Skin epidermis (tissue), 12 donors: ENCODE data around the gene PKN3.
A peak's percentile ranks its signal among the peaks of the same experiment; 100 is the strongest.

Source experiments
- H3K27ac ChIP-seq, 21 experiments: fragments of 200-600 bp; sonication (generic) in 11 of 21; one replicate each; pipeline ENCODE4 v1.5.0; 2020; ENCODE audit warnings: mild to moderate bottlenecking in 3 of 21, inconsistent platforms in 2 of 21, moderate library complexity in 2 of 21
- H3K4me3 ChIP-seq, 7 experiments: fragments of 200-600 bp; sonication (generic) in 2 of 7; one replicate each; pipeline ENCODE4 v1.5.0; 2020; ENCODE audit warnings: inconsistent platforms in 2 of 7, mild to moderate bottlenecking in 2 of 7, moderate library complexity in 1 of 7

PKN3 gene

DNA sequence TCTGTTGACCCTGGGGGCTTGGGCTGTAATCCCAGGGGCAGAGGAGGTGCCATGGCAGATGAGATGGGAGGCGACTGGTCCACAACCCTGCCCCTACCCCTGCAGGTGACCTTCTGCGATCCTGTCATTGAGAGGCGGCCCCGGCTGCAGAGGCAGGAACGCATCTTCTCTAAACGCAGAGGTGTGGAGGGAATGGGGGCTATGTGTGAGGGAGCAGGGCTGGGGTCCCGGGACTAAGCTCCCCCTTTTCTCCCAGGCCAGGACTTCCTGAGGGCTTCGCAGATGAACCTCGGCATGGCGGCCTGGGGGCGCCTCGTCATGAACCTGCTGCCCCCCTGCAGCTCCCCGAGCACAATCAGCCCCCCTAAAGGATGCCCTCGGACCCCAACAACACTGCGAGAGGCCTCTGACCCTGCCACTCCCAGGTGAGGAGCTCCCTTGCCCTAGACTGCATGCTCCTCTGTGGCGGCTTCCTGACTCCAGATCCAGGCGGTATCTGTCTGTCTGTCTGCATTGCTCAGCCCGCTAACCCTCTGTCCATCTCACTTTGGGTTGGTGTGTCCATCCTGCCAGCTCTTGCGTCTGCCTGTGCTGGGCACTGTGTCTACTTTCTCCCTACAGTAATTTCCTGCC, 11.8 kb downstream of the PKN3 start:
- no peak overlapping the region for H3K27ac ChIP-seq
- no peak overlapping the region for H3K4me3 ChIP-seq

DNA sequence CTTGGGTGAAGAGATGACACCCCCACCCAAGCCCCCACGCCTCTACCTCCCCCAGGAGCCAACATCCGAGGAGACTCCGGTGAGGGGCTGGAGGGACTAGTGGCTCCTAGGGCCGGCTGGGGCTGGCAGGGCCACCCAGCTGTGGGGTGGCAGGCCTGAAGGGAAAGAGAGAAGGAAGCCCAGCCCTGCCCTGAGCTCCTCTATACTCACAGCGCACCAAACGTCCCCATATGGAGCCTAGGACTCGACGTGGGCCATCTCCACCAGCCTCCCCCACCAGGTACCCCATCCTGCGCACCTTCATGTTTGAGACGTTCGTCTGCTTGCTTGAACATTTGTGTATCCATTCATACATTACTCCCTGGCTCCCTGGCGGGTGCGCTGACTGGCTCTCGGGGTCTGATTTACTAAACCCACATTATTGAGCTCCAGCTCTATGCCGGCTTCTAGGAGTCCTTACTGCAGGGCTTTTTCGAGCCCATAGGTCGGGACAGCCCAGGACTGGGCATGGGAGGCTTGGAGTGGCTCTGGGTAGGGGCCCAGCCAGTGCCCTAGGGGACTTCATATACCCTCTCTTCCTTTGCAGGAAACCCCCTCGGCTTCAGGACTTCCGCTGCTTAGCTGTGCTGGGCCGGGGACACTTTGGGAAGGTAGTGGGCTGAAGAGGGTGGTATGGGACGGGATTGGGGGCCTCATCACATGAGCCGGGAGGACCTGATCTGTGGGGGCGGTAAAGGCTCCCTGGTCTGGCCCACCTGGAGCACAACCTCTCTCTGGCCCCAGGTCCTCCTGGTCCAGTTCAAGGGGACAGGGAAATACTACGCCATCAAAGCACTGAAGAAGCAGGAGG, 12.5 kb downstream of the PKN3 start:
- Histone ChIP-seq H3K4me3 (no peak overlapping the region), H3K27ac (no peak overlapping the region)

DNA sequence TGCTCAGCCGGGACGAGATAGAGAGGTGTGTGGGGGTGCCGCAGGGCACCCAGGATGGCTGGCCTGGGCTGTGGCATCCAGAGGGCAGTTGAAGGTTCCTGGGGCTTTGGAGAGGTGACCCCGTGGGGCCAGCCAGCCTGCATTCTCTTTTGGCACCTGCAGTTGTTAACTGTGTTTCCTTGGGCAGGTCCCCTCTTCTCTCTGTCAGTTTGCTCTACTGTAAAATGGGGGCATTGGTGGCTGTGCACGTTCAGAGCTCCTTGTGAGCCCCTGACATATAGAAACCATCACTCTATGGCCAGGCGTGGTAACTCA, 13.1 kb downstream of the PKN3 start:
- H3K27ac ChIP-seq: no peak overlapping the region
- no peak overlapping the region for H3K4me3 ChIP-seq

DNA sequence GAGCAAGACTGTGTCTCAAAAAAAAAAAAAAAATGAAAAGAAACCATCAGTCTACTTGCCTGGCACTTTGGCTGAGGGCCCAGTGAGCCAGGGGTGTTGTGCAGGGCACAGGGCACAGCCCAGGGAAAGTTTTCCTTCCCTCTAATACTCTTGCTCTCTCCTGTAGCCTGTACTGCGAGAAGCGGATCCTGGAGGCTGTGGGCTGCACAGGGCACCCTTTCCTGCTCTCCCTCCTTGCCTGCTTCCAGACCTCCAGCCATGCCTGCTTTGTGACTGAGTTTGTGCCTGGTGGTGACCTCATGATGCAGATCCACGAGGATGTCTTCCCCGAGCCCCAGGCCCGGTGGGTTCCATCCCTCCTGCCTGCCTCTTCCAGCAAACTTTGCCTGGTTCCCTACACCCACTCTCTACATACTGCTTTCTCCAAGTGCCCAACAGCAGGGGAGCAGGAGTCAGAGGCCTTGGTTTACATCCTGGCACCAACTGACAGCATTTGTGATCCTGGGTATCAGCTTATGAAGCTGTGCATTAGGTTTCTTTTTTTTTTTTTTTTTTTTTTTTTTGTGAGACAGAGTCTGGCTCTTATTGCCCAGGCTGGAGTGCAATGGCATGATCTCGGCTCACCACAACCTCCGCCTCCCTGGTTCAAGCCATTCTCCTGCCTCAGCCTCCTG, 14.4 kb downstream of the PKN3 start:
- H3K27ac ChIP-seq: no peak overlapping the region

DNA sequence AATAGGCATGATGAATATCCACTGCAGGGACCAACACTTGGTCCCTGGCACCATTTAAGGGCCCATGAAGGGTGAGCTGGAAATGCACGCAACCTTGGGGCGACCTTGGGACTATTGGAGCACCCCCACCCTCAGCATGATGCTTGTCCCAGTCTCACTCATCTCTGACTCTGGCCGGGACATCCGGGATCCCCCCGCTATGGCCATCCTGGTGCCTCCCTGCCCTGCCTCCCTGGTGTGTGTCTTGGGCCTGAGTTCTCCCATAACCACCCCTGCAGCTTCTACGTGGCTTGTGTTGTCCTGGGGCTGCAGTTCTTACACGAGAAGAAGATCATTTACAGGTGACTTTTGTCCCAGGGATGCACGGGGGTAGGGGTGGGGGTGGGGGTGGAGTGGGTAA, 15.7 kb downstream of the PKN3 start:
- Histone ChIP-seq H3K27ac (no peak overlapping the region), H3K4me3 (no peak overlapping the region)

More for the DNA sequence above, 14.4 kb downstream of the PKN3 start:
- H3K4me3 ChIP-seq: no peak overlapping the region

DNA sequence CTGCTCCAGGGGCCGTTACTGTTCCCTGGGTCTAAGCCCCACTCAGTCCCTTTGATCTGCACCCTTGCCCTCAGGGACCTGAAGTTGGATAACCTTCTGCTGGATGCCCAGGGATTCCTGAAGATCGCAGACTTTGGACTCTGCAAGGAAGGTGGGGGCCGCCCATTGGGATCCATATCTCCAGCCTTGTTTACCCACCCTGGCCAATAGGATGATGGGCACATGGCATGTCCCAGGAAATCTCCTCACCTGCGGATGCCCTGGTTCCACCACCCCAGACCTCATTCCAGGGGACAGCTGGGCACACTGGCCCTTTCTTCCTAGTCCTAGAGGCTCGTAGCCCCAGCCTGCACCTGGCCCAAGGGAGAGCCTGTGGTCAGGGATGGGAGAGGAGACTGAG, 16.2 kb downstream of the PKN3 start:
- Histone ChIP-seq H3K27ac (no peak overlapping the region), H3K4me3 (no peak overlapping the region)

DNA sequence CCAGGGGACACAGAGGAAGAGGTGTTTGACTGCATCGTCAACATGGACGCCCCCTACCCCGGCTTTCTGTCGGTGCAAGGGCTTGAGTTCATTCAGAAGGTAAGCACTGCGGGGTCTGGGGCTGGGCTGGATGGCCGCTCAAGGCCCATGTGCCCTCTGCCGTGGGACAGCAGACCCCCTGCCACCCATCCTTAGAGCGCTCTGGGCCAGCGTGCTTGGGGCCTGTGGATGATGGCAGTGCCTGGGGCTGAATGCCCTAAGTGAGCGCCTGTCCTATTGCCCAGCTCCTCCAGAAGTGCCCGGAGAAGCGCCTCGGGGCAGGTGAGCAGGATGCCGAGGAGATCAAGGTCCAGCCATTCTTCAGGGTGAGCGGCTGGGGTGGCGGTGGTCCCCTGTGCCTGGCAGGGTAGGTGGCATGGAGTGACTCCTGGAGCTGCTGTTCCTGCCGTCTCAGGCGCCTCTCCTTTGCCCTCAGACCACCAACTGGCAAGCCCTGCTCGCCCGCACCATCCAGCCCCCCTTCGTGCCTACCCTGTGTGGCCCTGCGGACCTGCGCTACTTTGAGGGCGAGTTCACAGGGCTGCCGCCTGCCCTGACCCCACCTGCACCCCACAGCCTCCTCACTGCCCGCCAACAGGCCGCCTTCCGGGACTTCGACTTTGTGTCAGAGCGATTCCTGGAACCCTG, 17.8 kb downstream of the PKN3 start:
- Histone ChIP-seq H3K27ac (peak overlapping the region in 4 of 21 experiments; percentile 31 to 64 (median 50)), H3K4me3 (no peak overlapping the region)

DNA sequence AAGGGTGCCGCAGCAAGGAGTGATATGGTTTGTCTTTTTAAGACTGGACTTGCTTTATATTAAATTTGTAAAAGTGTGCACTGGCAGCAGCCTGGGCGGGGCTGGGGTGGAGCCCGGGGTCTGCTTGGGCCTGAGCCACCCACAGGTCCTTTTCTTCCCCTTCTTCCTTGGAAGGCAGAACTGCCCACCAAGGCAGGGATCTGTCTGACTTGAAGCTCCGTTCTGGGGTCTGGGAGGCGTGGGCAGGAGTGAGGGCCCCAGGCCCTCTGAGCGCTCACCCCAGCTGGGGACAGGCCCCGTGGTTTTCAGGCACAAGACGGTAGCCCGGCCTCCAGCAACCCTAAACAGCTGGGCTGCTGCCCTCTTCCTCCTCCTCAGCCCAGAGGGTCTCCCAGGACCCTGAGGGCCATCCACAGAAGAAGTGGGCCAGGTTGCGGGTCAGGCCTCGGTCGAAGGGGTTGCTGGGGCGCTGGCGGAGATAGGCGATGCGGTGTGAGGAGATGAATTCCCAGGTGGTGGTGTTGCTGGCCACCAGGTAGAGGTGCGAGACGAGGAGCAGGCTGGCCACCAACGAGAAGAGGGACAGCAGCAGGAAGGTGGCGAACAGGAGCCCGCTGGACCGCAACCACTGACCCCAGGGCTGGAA, 18.7 kb downstream of the PKN3 start:
- Histone ChIP-seq H3K4me3 (no peak overlapping the region), H3K27ac (peak overlapping the region in 1 of 21 experiments; percentile 37)

DNA sequence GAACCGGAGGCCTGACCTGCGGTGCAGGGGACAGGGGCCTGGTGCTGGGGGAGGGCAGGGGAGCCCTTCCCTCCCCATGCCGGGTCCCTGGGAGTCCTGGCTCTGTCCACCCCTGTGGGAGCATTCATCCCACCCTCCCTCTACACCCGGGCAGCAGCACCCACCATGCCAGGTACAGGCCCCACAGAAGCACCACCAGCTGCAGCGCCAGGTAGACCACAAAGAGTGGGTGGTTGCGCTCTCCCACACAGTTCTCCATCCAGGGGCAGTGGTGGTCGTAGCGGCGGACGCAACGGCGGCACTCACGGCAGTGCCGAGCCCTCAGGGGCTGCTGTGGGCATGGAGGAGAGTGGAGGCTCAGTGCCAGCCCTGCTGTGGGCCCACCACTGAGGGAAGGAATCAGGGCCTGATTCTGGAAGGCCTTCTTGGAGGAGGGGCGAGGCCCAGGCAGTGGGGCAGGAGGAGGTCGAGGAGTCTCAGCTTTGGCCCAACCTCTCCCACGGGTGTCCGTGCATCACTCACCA, 19.2 kb downstream of the PKN3 start:
- Histone ChIP-seq H3K4me3 (no peak overlapping the region), H3K27ac (no peak overlapping the region)

DNA sequence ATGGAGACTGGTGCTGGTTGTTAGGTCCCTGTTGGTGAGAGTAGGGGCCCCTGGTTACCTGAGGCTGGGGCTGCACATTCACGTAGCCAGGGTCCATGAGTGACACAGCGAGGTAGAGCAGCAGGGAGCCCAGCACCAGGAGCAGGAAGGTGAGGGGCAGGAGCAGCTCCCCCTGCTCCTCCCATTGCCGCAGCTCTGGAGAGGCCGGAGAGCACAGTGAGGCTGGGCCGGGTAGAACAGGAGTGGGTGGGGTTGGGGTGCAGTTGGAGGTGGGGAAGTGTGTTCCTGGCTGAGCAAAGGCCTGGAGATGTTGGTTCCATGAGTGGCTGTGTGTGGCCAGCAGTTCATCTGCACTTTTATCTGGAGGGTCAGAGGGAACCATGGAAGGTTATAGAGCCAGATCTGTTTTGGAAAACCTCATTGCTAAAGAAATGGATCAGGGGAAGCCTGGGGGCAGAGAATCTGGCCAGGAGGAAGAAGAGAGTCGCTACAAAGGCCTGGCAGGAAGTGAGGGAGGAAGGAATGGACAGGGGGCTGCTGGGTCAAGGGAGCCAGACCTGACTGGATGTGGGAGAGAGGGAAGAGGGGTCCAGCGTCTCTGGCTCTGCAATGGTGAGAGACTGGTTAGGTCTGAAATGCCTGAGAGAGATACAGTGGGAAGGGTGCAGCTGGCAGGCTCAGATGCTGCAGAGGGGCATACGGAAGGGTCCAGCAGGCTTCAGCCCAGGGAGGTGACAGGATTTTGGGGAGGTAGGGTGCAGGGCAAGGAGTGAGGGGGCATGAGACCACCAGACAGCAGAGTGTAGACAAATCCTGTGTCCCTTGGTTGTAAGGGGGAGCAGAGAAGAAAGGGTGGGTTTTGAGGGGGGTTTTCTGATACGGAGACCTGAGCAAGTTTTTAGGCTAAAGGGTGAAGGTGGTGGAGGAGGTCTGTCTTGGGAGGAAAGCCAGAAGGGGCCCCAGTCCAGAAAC, 20.4 kb downstream of the PKN3 start:
- peak overlapping the region in 12 of 21 experiments; percentile 6 to 87 (median 73) for H3K27ac ChIP-seq
- H3K4me3 ChIP-seq: peak overlapping the region in 3 of 7 experiments; percentile 60 to 80 (median 68)

DNA sequence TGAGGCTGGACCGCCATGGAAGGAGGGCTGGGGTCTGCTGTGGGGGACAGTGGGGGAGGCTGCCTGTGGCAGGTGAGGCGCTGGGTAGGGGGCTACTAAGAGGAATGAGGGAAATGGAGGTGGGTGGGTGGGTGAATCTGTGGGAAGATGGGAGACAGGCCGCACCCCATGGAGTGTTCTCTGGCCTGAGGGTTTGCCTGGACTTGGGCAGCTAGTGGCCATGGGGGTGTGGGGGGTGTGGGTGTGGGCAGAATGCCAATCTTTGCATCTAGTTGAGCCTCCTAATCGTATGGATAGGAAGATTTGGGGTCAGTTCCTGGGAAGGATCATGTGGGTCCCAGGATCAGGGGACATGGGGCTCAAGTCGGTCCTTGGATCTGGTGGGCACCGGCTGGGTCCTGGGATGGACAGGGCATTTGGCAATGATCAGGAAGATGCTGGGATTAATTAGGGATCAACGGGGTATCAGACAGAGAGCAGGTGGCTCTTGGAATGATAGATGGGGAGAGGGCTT, 21.1 kb downstream of the PKN3 start:
- peak overlapping the region; percentile 6 to 88 (median 73) for H3K27ac ChIP-seq
- H3K4me3 ChIP-seq: peak overlapping the region; percentile 52 to 80 (median 68)

DNA sequence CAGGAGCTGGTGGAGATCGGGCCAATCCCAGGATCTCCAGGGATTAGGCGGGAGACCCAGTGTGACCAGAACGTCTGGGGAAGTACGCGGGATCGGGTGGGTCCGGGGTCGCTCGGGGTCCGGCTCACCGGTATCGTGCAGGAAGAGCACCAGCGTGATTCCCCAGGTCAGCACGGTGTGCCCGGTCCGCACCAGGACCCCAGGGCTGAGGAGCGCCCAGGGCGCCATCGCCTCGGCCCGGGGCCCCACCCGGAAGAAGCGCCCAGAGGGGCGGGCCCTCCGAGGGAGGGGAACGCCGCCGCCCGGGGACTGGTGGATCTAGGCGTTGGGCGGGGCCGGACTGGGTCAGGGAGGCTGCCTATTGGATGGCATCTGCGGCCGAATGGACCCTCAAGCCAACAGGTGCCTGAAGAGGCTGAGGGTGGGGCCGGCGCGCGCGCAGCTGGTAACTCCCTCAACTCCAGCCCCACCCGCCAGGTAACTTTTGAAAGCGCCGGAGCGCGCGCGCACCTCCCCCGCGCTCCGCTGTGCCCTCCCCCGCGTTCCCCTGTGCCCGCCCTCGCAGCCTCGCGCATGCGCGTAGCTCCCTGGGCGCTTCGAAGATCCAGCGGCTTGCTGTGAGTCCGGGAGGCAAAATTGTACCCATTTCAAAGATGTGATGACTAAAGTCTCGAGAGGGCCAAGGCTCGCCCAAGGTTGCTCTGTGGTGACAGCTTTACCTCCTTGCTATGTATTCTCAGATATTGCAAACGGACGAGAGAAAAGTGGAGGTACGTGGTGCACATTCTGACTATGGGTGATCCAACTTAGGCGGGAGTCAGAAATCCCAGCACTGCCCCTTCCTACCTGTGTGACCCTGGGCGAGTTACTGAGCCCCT, 21.8 kb downstream of the PKN3 start, which contains the start of gene ZDHHC12:
ZDHHC12 (minus strand) TSS at position 262 of the 878 bp plus-strand sequence; CDS start at position 228, 34 bp downstream.
- Histone ChIP-seq H3K4me3 (peak within 1 kb of the TSS; percentile 52 to 80 (median 68)), H3K27ac (peak within 1 kb of the TSS; percentile 6 to 88 (median 73))

DNA sequence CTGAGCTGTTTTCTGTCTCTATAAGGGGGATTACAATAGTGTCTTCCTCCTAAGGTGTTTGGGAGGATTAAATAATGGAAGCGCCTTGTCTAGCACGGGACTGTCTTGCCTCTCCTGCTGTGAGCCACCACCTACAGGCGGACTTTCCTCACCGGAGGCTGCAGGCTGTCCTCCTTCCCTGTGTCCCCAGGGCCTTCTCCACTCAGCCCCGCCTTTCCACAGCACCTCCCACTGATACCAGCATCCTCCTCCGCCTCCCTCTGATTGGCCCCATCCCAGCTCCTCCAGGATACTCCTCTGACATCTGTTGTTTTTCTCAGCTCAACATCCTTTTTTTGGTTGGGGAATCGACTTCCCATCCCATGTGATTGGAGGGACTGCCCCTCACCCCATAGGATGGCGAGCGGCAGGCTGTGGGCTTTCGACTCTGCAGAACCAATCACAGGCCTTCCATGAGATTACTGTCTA, 22.5 kb downstream of the PKN3 start:
- H3K27ac ChIP-seq: peak overlapping the region in 15 of 21 experiments; percentile 23 to 88 (median 73)

DNA sequence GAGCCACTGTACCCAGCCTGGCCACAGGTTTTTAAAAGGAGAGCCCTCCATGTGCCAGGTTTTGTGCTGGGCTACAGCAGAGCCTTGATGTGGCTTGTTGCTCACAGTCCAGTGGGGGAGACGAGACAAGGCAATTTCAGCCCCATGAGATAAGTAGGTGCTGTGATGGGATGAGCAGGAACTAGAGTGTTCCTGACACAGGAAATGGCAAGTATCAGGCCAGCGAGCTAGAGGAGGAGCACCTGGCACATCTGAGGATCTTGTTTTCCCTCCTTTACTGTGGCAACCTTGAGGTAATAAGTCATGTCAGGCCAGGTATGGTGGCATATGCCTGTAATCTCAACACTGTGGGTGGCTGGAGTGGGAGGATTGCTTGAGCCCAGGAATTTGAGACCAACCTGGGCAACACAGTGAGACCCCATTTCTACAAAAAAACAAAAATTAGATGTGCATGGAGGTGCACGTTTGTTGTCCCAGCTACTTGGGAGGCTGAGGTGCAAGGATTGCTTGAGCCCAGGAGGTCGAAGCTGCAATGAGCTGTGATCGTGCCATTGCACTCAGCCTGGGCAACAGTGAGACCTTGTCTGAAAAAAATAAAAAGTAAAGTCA, 25.4 kb downstream of the PKN3 start:
- no peak overlapping the region for H3K4me3 ChIP-seq
- H3K27ac ChIP-seq: peak overlapping the region in 1 of 21 experiments; percentile 28

More for the DNA sequence above, 22.5 kb downstream of the PKN3 start:
- peak overlapping the region; percentile 52 to 80 (median 68) for H3K4me3 ChIP-seq

DNA sequence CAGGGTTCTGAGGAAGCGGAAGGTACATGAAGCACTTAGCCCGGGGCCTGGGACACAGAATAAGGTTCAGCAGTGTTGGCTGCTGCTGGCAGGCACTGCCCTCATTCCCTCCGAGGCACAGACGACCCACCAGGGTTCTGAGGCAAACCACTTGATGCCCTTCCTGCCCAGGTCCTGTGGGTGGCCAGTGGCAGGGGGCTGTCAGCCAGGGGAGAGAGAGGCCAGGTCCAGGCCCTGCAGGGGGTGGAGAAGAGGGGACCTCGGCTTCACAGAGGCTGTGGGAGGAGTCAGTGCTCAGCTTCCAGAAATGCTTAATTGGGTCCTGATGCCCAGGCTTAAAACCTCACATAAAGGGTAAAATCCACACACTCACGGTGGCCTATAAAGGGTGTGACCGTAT, 26.0 kb downstream of the PKN3 start:
- H3K27ac ChIP-seq: no peak overlapping the region
- no peak overlapping the region for H3K4me3 ChIP-seq

DNA sequence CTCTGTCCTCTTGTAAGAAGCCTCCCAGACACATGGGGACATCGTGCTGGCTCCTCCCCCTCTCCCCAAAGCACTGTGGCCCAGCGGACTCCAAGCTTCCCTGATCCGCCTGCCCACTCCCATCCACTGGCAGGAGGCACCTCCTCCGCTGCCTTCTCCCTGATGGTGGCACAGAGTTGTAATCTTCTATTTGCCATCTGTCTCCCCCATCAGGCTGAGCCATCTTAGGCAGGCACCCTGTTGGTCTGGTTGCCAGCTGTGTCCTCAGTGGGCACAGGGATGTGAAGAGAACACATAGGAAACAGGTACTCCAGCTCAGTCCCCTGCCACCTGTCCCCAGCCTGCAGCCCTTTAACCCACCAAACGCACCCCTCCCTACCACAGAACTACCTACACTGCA, 27.0 kb downstream of the PKN3 start:
- no peak overlapping the region for H3K4me3 ChIP-seq
- no peak overlapping the region for H3K27ac ChIP-seq
